Stimulated activated CD4-positive, alpha-beta T cell treated with anti-CD3 and anti-CD28 coated beads, Interleukin-15, amount 100 ng/mL, for 48 hours (primary cell): ENCODE results near the gene CACNA1A.
"Not testable (repeated sequence)": the region's sequence is repeated elsewhere in the genome, so short reads cannot be mapped to it uniquely, and the experiment has no call there.

Experiments used
- DNase-seq, 2 donors: peaks; one replicate each; pipeline ENCODE4 v3.0.0-alpha.2; 2020; ENCODE audit warnings: low read depth in 2 of 2

Gene CACNA1A

DNA sequence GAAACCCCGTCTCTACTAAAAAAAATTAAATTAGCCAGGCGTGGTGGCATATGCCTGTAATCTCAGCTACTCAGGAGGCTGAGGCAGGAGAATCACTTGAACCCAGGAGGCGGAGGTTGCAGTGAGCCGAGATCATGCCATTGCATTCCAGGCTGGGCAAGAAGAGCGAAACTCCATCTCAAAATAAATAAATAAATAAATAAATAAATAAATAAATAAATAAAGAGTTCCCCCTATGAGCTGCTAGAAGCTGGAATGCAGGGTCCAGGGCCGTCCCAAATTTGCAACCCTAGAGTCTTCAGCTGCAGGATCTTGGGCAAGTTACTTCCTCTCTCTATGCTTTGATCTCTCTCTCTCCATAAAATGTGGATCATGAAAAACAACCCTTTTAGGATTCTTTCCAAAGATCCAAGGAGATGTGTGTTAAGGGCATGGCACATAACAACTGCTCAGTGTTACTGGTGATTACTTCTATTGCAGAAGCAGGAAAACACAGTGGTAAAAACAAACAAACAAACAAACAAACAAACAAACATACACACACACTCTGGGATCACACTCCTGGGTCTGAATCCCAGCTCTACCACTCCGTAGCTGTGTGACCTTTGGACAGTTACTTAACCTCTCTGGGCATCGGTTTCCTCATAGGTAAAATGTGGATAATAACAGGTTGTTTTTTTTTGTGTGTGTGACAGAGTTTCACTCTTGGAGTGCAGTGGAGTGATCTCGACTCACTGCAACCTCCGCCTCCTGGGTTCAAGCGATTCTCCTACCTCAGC is 78.8 kb downstream of the CACNA1A start:
- DNase-seq, result no peak

DNA sequence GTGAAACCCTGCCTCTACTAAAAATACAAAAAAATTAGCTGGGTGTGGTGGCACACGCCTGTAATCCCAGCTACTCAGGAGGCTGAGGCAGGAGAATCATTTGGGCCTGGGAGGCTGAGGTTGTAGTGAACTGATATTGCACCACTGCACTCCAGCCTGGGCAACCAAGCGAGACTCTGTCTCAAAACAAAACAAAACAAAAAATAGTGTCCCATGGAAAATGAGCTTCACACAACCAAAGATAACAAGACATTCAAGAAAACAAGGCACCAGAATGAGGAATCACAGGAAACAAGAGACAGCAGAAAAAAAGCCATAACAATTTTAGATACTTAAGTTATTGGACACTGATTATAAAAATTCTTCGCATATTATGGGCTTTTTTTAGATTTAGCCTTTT is 80.4 kb downstream of the CACNA1A start:
- DNase-seq, result not testable (repeated sequence)

DNA sequence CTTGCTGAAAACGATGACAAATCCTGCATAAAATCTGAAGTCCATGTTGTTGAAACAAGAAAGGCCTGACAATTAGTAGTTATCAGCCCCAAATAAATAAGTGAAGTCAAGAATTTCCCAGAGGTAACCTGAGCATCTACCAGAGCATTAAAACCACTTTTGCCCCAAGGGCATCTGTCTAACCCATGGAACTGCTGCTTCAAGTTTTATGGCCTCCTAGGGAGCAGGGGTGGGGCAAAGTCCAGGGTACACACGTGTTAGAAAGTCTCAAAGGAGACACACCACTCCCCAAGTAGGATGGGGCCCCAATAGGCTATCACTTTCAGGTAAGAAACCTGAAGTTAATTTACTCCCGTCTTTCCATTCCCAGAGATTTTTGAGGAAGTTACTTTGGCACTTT is 81.1 kb downstream of the CACNA1A start:
- no peak for DNase-seq

DNA sequence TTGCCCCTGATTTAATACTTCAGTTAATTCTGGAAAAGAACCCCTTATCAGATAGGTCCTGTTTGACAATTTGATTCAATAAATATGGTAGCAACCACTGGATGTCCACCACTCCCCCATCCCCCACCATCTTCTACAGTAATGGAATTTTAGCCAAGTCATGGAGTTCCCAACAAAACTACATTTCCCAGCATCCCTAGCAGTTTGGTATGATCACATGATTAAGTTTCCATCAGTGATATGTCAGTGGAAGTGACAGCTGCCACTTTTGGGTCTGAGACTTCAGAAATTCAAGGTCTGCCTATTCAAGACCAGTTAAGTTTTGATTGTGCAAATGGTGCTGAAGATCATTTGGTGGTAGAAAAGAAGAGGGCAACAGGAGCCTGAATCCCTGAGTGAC is 85.5 kb downstream of the CACNA1A start:
- no peak for DNase-seq

DNA sequence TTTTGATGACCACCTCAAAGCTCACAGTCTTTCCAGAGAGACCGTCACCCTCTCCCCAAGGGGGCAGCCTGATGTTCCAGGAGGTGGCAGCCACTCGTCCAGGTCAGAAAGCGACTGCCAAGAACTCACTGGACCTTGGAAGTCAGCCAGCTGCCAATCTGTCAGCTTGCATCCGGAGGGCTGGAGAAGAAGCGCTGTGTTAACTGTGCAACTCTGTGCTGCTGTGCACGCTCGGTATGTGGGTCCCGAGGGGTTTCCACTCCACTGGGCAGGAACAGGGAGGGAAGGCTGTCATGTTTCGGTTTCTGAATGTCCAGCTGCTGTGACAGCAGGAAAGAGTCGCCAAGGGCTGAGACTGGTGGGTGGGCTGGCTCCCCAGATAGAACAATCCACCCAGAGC is 89.2 kb downstream of the CACNA1A start:
- DNase-seq, result no peak

DNA sequence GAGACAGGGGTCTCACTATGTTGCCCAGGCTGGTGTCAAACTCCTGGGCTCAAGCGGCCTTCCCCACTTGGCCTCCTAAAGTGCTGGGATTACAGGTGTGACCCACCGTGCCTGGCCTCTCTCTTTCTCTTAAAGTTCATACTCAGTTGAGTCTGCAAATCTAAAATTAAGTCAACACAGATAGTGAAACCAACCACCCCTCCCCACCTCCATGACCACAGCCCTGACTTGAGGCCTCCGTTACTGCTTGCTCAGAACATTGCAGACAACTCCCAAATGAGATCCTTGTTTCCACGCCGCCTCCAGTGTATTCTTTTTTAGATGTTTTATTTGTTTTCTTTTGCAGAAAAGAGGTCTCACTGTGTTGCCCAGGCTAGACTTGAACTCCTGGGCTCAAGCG is 94.4 kb downstream of the CACNA1A start:
- no peak for DNase-seq

DNA sequence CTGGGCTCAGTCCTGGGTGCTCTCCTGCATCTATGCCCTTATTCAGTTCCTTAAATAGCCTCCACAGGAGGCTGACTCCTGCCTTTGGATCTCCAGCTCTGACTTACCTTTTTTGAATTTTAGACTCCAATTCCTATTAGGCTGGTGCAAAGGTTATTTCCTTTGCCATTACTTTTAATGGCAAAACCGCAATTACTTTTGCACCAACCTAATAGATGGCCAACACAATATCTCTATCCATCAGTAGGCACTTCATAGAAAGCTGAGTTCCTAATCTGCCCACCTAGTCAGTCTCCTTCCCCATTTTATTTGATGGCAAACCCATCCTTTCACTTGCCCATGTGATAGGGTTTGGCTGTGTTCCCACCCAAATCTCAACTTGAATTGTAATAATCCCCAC is 95.3 kb downstream of the CACNA1A start:
- DNase-seq, result no peak

DNA sequence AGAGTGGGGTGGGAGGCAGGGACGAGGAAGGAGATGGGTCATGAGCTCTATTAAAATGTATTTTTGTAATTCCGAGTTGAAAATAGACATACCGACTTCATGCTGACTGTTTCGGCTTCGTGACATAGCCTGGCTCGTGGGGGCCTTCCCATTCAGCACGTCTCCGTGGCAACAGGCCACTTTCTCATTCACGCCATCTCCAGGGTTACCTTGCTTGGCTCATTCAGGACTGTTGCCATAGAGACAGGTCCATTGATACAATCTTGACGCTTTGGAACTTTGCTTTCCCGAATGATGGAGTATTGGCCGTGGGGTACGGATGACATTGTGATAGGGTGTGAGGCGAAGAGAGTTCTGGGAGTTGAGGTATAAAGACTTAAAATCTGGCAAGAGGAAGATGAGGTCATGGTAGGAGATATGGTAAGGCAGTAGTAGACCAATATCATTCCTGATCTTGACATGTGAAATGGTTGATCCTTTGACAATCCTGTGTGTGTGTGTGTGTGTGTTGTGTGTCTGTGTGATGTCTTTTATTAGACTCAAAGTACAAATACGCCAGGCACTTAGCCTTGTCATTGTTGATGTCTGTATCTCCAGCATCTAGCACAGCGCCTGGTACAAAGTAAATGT is 97.3 kb downstream of the CACNA1A start:
- DNase-seq, result no peak

DNA sequence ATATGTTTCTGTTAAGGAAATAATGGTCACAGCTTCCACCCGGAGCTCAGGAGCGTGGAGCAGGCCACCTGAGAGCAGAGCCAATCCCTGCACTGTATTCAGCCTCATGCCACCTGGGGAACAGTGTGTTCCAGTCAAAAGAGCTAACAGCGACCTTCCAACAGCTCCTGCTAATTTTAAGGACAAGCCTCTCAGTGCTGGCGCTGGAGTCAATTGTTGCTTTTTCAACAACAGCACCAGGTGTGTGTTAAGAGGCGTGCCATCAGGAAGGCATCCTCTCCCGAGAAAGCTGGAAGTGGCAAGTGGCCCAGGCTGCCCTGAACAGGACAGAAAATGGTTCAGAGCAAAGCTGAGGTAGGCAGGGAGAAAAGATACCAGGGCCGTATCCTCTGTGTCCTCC is 102.0 kb downstream of the CACNA1A start:
- DNase-seq, result no peak

DNA sequence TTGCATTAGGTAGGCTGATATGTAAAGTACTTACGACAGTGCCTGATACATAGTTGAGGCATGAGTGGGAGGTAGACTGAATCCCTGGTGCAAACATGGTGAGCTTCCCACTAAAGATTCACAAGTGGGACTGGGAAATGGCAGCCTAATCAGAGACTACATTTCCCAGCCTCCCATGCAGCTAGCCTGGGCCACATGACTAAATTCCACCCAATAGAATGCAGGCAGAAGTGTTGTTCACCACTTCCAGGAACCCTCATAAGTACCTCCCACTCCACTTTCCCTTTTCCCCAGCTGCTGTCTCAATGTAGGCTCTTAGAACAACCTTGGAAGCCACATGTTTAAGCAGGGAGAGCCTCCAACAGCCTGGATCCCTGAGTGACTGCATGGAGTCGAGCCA is 104.9 kb downstream of the CACNA1A start:
- no peak for DNase-seq

DNA sequence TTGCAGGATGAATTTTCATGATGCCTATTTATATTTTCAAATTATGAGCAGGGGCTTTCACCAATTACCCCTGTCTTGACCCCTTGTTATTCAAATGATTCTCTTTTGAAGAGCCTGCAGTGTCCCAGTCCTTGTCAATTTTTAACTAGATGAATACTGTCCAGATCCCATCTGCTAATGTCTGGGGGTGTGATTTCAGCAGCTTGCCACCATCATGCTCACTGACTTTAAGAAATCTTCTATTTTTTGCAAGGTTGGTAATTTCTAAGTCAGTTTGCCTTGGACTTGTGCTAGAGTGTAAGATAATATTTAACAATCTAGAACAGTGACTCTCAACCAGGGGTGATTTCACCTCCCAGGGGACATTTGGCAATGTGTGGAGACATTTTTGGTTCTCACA is 106.0 kb downstream of the CACNA1A start:
- no peak for DNase-seq

DNA sequence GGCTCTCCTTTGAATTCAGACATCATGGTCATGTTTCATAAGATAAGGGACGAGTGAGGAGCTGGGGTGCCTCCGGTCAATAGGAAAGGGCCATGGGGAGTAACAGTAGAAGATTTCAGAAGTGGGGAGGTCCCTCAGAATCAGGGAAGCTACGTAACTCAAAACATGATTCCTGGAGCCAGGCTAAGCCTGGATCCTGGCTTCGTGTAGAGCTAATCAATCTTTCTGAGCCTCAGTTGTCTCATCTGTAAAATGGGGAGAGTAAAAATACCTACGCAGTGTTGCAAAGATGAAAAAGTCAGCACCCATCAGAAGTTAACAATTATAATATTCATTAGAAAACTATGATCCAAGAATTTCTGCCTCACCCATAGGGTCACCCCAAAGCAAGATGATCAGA is 106.5 kb downstream of the CACNA1A start:
- DNase-seq, result no peak

DNA sequence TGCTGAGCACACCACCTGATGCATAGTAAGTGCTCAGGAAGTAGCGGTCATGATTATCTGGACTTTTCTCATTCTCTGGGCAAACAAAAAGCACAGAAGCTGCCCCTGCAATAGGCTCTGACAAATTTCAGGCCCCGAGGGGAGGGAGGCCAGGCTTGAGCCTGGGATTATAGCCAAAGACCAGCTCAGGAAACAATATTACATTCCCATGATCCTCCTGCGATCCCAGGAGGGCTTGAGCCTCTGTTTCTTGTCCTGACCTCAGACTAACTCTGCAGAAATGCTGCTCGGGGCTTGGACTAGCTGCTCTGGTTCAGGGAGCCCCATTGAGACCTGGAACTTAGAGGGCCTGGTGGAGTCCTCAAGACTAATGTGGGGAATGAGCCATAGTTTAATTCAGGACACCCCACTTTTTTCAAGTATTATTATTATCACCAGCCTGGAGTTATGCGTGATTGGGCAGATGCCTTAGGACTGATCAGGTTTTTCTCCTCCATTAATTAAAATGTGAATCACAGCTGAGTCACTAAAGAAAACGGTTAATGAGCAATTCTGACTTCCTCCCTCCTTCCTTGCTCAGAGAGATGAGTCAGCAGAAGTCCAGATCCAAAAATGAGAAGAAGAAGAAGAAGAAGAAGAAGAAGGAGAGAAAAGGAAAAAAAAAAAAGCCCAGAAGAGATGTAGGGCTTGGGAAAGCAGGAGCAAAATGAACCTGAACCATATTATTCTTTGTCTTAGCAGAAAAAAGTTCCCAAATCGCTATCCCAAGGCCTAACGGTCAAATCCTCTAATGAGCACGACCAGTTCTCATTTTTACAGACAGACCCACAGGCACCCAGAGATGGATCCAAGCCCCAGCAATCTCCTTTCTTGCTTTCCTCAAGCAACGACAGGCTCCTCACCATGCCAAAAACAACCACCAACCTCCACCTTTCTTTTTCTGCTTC is 107.2 kb downstream of the CACNA1A start:
- no peak for DNase-seq

DNA sequence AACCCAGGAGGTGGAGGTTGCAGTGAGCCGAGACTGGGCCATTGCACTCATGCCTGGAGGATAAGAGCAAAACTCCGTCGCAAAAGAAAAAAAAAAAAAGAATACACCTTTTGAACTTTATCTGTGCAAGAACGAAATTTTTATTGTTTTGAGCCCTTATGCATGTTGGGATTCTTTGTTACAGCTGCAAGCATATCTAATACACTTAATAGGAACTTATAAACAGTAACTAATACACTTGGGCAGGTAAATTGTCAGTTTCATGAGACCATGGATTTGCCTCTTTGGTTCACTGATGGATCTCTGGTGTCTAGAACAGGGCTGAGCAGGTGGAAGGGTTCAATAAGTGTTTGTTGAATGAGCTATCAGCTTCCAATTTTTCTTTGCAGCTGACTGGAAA is 108.1 kb downstream of the CACNA1A start:
- DNase-seq, result no peak

DNA sequence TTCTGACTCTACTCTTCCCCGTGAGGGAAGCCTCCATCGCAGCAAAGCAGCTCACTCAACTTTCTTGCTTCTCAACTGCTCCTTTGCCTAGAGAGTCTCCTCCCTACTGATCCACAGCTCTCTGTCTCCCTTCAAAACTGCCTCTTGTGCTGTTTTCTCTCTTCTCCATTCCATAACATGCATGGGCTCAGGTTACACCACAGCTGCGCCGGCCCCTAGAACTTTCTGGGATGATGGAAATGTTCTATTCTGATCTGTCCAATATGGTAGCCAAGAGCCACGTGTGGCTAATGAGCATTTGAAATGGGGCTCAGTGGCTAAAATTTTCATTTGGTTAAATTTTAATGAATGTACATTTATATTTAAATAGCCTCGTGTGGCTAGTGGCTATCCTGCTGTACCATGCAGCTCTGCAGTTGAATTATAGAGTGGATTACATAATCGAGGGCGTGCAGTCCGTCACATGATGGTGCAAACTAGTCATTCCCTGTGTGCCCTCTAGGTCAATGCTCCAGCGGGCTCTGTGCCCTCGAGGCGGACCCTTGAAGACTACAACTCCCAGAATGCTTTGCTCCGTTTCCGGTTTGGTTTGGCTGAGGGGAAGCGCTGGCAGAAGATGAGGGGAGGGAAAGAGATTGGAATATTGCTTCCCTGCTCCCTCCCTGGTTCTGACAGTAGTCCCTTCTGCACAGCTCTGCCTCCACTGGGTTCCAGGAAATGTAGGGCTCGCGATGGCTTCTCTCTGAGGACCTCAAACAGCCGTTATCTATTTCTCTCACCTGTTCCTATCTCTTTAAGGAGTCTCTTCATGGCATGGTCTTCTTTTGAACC is 109.8 kb downstream of the CACNA1A start:
- no peak for DNase-seq

DNA sequence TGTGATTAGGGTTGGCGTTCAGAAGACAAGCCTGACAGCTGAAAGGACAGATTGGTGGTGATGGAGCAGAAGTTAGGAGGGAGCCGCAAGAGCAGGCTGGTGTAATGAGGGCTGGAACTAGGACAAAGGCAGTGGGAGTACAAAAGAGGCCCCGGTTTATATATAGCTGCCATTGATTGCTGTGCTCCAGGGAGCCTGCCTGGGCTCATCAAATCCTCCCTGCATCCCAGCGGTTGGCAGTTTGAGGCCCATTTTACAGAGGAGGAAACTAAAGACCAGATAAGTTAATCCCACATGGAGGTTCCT is 123.7 kb downstream of the CACNA1A start:
- DNase-seq, result no peak

DNA sequence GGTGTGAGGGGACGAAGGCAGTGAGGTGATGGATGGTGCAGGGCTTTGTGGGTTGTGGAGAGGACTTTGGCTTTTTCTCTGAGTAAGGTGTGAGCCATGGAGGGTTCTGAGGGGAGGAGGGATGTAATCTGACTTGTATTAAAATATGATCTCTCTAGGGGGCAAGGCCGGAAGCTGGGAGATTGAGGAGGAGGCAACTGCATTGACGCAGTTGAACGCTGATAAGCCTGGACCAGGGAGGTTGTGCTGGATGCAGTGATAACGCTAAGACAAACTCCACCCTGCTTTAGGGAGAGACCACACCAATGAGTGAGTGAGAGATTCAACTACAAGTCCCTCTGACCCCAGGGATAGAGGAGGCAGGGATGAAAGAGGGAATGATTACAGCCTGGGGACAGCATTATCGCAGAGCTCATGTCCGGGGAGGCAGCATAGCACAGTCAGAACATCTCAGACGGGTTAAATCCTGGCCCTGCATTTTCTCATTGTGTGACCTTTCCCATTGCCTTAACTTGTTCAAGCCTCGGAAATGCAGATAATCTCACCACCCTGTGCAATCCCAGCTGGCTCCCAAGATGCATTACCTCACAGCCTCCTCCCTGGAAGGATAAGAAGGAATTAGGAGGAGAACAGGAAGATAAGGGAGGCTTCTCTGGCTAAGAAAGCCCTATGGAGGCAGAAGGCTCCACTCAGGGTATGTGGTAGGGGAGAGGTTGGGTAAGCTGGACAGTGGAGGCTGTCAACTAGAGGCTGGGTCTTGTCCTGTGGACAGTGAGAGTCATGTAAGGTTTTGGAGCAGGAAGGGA is 124.2 kb downstream of the CACNA1A start:
- DNase-seq, result no peak

DNA sequence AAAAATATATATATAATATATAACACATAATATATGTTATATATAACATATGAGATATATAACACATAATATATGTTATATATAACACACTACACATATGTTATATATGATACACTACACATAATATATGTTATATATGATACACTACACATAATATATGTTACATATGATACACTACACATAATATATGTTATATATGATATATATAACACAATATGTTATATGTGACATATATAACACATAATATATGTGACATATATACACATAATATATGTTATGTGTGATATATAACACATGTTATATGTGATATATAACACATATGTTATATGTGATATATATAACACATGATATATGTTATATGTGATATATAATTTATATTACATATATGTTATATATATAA is 129.7 kb downstream of the CACNA1A start:
- DNase-seq, result no peak

DNA sequence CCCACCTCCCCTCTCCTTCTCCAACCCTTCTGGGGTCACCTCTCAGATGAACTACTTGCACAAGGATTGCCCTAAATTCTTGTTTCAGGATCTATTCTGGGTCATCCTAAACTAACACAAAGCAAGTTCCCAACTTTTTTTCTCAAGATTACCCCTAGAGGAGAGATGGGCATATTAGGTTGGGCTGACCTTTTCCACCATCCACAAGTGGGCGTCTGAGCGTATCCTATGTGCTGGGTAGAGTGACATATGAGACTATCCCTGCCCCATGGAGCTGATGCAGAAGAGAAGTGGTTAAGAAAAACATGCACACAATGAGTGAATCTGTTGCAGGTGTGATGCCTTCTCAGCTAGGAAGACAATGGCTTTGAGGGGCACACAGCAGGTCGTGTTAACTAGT is 132.7 kb downstream of the CACNA1A start:
- no peak for DNase-seq

DNA sequence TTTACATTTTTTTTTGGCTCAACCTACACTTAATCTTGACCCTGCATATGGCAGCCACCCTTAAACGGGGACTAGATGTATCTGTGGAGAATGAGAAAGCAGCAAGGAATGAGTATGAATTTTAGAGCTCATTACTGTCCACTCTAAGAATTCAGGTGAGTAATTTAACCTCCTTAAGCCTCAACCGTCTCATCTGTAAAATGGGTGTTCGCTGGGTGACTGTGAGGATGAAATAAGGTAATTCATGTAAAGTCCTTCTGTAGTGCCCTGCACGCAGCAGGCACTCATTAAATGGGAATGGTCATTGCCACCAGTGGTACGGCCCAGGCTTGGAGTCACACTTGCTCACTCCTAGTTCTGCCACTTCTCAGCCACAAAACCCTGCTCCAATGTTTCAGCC is 135.3 kb downstream of the CACNA1A start:
- no peak for DNase-seq

DNA sequence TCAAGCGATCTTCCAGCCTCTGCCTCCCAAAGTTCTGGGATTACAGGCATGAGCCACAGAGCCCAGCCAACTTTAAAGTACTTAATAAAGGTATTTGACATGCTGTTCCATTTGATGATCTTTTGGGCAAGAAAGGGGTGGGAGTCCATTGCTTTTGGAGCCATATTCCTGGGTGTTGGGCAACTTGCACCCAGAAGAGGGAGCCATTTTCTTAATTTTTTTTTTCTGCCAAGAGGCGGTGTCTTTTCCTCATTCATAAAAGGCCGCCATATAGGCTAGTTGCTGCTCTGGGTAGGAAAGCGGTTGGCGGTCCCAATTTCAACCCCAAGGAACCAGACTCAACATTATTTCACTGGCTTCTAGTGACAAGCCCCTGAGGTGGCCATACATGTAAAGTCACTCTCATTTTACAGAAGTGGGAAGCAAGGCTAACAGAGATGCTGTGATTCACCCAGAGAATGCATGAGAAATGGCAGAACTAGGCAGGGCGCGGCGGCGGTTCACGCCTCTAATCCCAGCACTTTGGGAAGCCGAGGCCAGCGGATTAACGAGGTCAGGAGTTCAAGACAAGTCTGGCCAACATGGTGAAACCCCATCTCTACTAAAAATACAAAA is 139.6 kb downstream of the CACNA1A start:
- no peak for DNase-seq
